GM12891 (cell line): ENCODE data around the gene FAM170B.

ENCODE experiments used
- POLR2A ChIP-seq: IDR thresholded peaks from 2 replicates; pipeline ENCODE4 v1.6.1; 2011; ENCODE audit warnings: low read depth, low read length, control low read depth
- POLR2AphosphoS5 ChIP-seq: IDR thresholded peaks from 2 replicates; pipeline ENCODE4 v1.6.1; 2011; ENCODE audit warnings: low read depth, low read length, control low read depth
- TAF1 ChIP-seq: IDR thresholded peaks from 2 replicates; pipeline ENCODE4 v1.6.1; 2011; ENCODE audit warnings: low read depth, low read length, control low read depth

DNA sequence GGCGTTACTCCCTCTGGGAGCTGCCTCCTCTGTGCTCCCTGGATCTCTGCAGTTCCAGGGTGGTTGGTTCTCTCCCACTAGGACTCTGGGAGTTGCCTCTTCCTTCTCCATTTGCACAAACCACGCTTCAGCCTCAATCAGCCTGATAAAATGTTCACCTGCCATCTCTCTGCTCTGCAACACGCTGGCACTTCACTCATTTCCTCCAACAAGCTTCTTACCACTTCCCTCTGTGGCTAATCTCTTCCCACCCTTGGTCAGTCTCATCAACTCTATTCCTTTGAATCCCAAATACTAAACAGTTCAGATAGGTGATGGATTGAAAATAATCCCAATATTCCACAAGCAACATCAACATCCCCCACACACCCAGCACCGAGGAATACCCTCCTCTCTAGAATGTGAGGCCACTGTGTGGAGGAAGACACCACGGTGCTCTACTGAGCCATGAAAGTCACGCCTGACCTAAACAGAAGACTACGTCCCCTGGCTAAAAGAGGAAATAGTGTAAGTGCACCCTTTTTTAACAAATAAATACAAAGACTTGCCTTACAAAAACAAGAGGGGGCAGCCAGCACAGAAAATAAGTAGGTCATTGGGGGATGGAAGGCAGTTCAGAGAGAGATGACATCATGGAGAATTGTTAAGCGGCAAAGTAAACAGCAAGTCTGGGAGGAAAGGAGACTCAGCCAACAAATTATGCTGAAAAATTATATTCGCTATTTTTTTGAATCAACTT is 1.9 kb upstream of the FAM170B start:
- no peak for TF ChIP-seq POLR2A
- no peak for TF ChIP-seq POLR2AphosphoS5
- no peak for TF ChIP-seq TAF1
